ENCODE measurements around the gene PTPRC.

The PTPRC gene

DNA sequence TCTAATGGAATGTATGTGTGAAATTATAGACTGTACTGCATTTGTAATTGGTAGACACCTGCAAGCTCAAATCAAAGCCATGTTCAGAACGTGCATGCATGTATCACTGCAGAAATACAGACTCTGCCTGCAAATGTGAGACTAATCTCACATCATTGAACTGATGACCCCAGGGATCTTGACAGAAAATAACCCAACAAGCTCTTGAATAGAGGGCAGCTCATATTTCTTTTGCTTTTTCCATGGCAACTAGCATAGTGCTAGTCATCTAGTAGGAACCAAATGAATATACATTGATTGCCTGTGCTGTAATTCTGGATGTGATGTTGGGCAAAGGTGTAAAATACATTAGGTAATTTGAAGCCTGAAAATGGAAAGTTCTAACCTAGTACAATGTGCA is 62.4 kb downstream of the PTPRC start:
- TF ChIP-seq, protein P1, sequence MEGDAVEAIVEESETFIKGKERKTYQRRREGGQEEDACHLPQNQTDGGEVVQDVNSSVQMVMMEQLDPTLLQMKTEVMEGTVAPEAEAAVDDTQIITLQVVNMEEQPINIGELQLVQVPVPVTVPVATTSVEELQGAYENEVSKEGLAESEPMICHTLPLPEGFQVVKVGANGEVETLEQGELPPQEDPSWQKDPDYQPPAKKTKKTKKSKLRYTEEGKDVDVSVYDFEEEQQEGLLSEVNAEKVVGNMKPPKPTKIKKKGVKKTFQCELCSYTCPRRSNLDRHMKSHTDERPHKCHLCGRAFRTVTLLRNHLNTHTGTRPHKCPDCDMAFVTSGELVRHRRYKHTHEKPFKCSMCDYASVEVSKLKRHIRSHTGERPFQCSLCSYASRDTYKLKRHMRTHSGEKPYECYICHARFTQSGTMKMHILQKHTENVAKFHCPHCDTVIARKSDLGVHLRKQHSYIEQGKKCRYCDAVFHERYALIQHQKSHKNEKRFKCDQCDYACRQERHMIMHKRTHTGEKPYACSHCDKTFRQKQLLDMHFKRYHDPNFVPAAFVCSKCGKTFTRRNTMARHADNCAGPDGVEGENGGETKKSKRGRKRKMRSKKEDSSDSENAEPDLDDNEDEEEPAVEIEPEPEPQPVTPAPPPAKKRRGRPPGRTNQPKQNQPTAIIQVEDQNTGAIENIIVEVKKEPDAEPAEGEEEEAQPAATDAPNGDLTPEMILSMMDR (IDR thresholded peaks at IDR 0.05; ENCODE audit: insufficient read depth, low read depth, low read length, missing control alignments), result no peak
- DNase-seq (ENCODE audit: low read depth), result no peak
- H3K4me3 ChIP-seq (ENCODE audit: low read depth, low read length), result no peak overlapping the region

- no peak overlapping the region for H3K4me3 ChIP-seq (ENCODE audit: low read depth, low read length)
- TF ChIP-seq, protein P1 (IDR thresholded peaks at IDR 0.05; ENCODE audit: insufficient read depth, low read depth, low read length, missing control alignments), result no peak
- no peak for DNase-seq (ENCODE audit: low read depth)
Measured at GRCh38 chr1:198701766-198702539, 63.1 kb downstream of the PTPRC start.

GRCh38 chr1:198708761-198709525 is 70.1 kb downstream of the PTPRC start:
- no peak overlapping the region for H3K4me3 ChIP-seq (ENCODE audit: low read depth, low read length)
- DNase-seq (ENCODE audit: low read depth), result no peak
- TF ChIP-seq, protein P1 (IDR thresholded peaks at IDR 0.05; ENCODE audit: insufficient read depth, low read depth, low read length, missing control alignments), result no peak

GRCh38 chr1:198711837-198712236 is 73.0 kb downstream of the PTPRC start:
- no peak overlapping the region for H3K4me3 ChIP-seq (ENCODE audit: low read depth, low read length)
- DNase-seq (ENCODE audit: low read depth), result no peak
- TF ChIP-seq, protein P1 (IDR thresholded peaks at IDR 0.05; ENCODE audit: insufficient read depth, low read depth, low read length, missing control alignments), result no peak

GRCh38 chr1:198713081-198713480 is 74.2 kb downstream of the PTPRC start:
- H3K4me3 ChIP-seq (ENCODE audit: low read depth, low read length), result no peak overlapping the region
- TF ChIP-seq, protein P1 (IDR thresholded peaks at IDR 0.05; ENCODE audit: insufficient read depth, low read depth, low read length, missing control alignments), result no peak
- no peak for DNase-seq (ENCODE audit: low read depth)

DNA sequence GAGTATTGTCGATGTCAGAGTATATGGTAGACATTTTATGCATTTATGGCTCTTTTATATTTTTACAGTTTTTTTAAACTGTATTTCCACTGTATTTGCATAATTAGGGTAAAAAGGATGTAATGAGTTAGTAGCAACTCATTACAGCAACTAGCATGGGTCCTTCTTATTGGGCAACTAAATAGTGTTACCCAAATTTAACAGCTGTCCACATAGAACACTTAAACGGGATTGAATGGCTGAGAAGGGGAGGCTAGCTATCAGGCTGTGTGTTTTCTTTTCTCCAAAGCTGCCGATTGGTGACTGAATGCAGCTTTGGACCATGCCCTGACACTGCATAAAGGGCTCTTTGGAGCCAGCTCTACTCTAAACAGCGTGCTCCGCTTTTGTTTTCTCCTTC is 75.4 kb downstream of the PTPRC start:
- DNase-seq (ENCODE audit: low read depth), result no peak
- no peak overlapping the region for H3K4me3 ChIP-seq (ENCODE audit: low read depth, low read length)
- TF ChIP-seq, protein P1 (IDR thresholded peaks at IDR 0.05; ENCODE audit: insufficient read depth, low read depth, low read length, missing control alignments), result no peak
